Spleen (tissue), 11 donors: ENCODE measurements around the gene CEBPE. TPM values are rescaled to one million over a fixed set of nuclear protein-coding genes. Genes with fewer than 3 reads are reported as not detected.

Experiments
- DNase-seq: peaks from one replicate; pipeline ENCODE4 v3.0.0-alpha.2; 2020
- H3K27ac ChIP-seq, 8 donors: fragments of 200-600 bp; sonication (generic) in 7 of 8; 1 replicate in 4 of 8; 2 replicates in 4 of 8; pipeline versions ENCODE4 v1.5.0 to v1.8.0; 2016 to 2021; ENCODE audit warnings: inconsistent platforms in 4 of 8, mild to moderate bottlenecking in 4 of 8, moderate library complexity in 1 of 8
- H3K27me3 ChIP-seq, 7 donors: fragments of 200-600 bp; sonication (generic) in 6 of 7; replicated peaks in 1 of 7; 1 replicate in 4 of 7; 2 replicates in 3 of 7; pipeline versions ENCODE4 v1.5.0 to v1.8.0; 2016 to 2021; ENCODE audit warnings: inconsistent platforms in 3 of 7, mild to moderate bottlenecking in 1 of 7
- H3K36me3 ChIP-seq, 6 donors: fragments of 200-600 bp; sonication (generic) in 5 of 6; 1 replicate in 4 of 6; 2 replicates in 2 of 6; pipeline versions ENCODE4 v1.5.0 to v1.8.0; 2016 to 2021; ENCODE audit warnings: inconsistent platforms in 2 of 6
- H3K4me1 ChIP-seq, 6 donors: fragments of 200-600 bp; sonication (generic) in 5 of 6; 1 replicate in 3 of 6; 2 replicates in 3 of 6; pipeline versions ENCODE4 v1.5.0 to v1.8.0; 2016 to 2021; ENCODE audit warnings: inconsistent platforms in 3 of 6
- H3K4me3 ChIP-seq, 8 donors: fragments of 200-600 bp; sonication (generic) in 7 of 8; 1 replicate in 4 of 8; 2 replicates in 4 of 8; pipeline versions ENCODE4 v1.5.0 to v1.8.0; 2016 to 2021; ENCODE audit warnings: inconsistent platforms in 4 of 8, mild to moderate bottlenecking in 4 of 8, moderate library complexity in 2 of 8
- H3K9me3 ChIP-seq, 8 donors: fragments of 200-600 bp; sonication (generic) in 7 of 8; 1 replicate in 4 of 8; 2 replicates in 4 of 8; pipeline versions ENCODE4 v1.5.0 to v1.8.0; 2016 to 2021; ENCODE audit warnings: inconsistent platforms in 4 of 8
- POLR2A ChIP-seq, 3 donors: fragments of 450-650 bp; IDR thresholded peaks; one replicate each; pipeline ENCODE4 v1.5.1; 2017; ENCODE audit warnings: antibody characterized with exemption in 3 of 3, mild to moderate bottlenecking in 1 of 3
- POLR2AphosphoS5 ChIP-seq, 3 donors: sonication (generic); formaldehyde crosslinking; IDR thresholded peaks; one replicate each; pipeline ENCODE4 v1.5.1; 2017; ENCODE audit warnings: antibody characterized with exemption in 3 of 3
- WGBS, 5 donors: extraction: QIAGEN DNeasy Blood & Tissue Kit in 3 of 5; methylation state at CpG; one replicate each; pipeline versions ENCODE4 v1.1.5 to v1.1.7; 2013 to 2018; 5-methylcytosine and 5-hydroxymethylcytosine counted together
- intact Hi-C: fragments of 100-400 bp; cut with DNase I; formaldehyde crosslinking; loops from one replicate; pipeline ENCODE4 v1.15.0; 2023; ENCODE audit warnings: low total_unique reads
- polyA plus RNA-seq, 3 donors: library from polyadenylated mRNA; stranded (reverse); fragments of 200-250 nt; gene quantifications; one replicate each; pipeline ENCODE4 v1.2.1, GENCODE V29; 2013
- total RNA-seq, 7 donors: library from RNA; depleted of rRNA in 3 of 7; stranded (reverse); fragments of >200 nt in 3 of 7; fragmentation: NEBNext Ultra II Directional in 4 of 7; extraction: Animal tissue kit (Norgen Biotek cat#: 25700) in 4 of 7; gene quantifications; one replicate each; pipeline versions ENCODE4 v1.1.0 to v1.2.1, GENCODE V29; 2016 to 2021
- TF ChIP-seq, protein P1 (sequence below), 11 experiments: fragments of 200-600 bp in 7 of 11; fragments of 450-650 bp in 4 of 11; sonication (generic) in 4 of 11; IDR thresholded peaks in 8 of 11; conservative IDR thresholded peaks in 3 of 11; 1 replicate in 7 of 11; 2 replicates in 4 of 11; pipeline versions ENCODE4 v1.4.0 to v1.8.0; 2016 to 2021; ENCODE audit warnings: antibody characterized with exemption in 11 of 11, inconsistent platforms in 4 of 11, mild to moderate bottlenecking in 1 of 11
- donor health status: healthy with polysubstance abuse.
- donor health status: DM: no; HTN: no; CAD: no; lungs with moderate emphysema.
- donor health status: DM: no; HTN: no; CAD: no.
- donor health status: Bipolar disorder and iron deficiency.
- donor health status: healthy.
- donor health status: DM: no; HTN: no; CAD: no.
- donor health status: DM: yes; HTN: yes; CAD: no.

The CEBPE gene
- total and polyA plus RNA-seq, 10 donors = 0.64 to 9.6 (median 1.5) TPM

DNA sequence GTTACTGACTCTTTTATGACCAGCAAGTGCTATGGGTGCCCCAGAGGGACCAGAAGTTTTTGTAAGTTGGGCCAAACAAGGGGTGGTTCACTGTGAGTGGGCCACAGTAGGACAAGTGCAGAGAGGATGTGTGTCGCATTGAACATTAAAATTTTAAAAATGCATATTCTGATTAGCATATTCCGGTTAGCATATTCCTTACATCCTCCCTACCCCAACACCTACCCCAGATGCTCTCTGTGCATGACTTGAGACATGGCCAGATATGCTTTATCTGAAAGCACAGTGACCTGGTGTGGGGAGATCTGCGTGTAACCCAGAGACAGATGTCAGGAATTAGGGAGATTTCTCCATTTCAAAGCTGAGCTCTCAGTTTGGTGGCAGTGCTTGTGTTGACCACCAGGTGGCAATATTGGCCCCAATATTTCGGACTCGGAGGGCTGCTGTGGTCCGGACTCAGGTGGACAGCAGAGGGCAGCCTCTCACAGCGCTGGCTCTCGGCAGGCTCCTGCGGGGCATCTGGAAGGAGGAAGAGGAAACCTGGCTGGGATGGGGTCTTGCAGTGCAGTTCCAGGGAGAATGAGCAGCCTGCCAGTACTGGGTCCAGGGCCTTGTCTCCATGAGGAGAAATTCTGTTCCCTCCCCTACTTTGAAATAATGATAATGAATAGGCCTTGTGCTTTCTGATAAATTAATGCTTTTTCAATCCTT is 1.6 kb upstream of the CEBPE start:
- intact Hi-C loops = loop anchor here (2.0 to 10.0 kb wide), 2 partner anchors 66 to 174 kb away; no protein-coding TSS in a partner anchor
- peaks cover 16 to 70% (median 44%) of the 10 kb centered on the region in 6 donors for H3K4me1 ChIP-seq
- no peaks in the 10 kb centered on the region for H3K27me3 ChIP-seq
- peak overlapping the region; percentile 70 to 89 (median 78) for H3K27ac ChIP-seq
- TF ChIP-seq POLR2AphosphoS5 (IDR thresholded peaks at IDR 0.05) (peak; percentile 64 to 67 (median 64)), POLR2A (IDR thresholded peaks at IDR 0.05) (no peak)
- TF ChIP-seq, protein P1, sequence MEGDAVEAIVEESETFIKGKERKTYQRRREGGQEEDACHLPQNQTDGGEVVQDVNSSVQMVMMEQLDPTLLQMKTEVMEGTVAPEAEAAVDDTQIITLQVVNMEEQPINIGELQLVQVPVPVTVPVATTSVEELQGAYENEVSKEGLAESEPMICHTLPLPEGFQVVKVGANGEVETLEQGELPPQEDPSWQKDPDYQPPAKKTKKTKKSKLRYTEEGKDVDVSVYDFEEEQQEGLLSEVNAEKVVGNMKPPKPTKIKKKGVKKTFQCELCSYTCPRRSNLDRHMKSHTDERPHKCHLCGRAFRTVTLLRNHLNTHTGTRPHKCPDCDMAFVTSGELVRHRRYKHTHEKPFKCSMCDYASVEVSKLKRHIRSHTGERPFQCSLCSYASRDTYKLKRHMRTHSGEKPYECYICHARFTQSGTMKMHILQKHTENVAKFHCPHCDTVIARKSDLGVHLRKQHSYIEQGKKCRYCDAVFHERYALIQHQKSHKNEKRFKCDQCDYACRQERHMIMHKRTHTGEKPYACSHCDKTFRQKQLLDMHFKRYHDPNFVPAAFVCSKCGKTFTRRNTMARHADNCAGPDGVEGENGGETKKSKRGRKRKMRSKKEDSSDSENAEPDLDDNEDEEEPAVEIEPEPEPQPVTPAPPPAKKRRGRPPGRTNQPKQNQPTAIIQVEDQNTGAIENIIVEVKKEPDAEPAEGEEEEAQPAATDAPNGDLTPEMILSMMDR (IDR thresholded peaks at IDR 0.05 in 8 of 11, conservative IDR thresholded peaks at IDR 0.05 in 3 of 11) = peak; percentile 97 to 100 (median 99)
- H3K36me3 ChIP-seq = no peaks in the 10 kb centered on the region
- WGBS, 5 donors = 9 to 16% (median 12%) methylated on average over 9 of the region's 9 CpGs
- H3K9me3 ChIP-seq = no peaks in the 10 kb centered on the region
- peak; percentile 95 for DNase-seq
- peak overlapping the region in 1 of 8 donors; percentile 36 for H3K4me3 ChIP-seq

DNA sequence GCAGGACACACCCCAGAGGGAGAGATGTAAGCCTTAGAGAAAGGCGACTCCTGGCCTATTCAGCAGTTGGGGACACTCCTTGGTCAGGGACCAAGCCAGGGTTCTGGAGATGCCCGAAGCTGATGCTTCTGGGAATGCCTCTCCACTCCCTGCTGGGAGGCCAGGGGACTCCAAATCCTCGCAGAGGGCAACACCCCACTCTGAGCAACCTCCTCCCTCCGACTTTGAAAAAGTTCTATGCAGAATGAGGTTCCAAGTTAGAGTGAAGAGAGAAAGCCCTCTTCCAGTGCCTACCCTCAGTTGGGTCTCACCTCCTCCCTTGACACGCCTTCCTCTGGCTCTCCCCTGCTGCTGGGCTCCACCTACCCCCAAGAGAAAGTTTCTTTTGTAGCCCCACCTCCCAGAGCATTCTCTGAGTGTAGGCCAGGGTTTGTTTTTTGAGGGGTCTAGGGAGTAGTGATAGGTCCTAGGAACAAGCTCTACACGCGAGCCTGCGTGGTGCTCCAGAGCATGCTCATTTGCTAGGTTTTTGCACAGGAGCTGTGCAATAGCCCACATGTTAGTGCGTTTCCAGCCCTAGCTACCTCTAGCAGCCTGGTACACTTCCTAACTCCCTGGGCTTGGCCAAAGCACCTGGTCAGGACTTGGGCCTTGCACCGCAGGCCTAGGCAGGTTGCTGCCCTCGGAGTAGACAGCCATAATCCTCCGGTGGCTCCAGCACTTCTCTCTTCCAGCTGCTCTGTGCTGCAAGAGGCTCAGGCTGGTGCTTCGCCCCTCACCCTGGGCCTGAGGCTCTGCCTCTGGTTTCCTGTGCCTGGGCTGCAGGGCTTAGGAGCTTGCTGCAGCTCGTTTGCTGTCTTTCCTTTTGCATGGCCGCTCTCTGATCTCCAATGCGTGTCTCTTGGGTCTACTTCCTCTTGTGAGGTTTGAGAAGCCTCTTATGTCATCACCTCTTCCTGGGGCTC is 590 bp upstream of the CEBPE start:
- WGBS, 5 donors = 35 to 57% (median 49%) methylated on average over 16 of the region's 16 CpGs
- DNase-seq = peak; percentile 85
- TF ChIP-seq, protein P1 (IDR thresholded peaks at IDR 0.05 in 8 of 11, conservative IDR thresholded peaks at IDR 0.05 in 3 of 11) = no peak
- TF ChIP-seq POLR2AphosphoS5 (IDR thresholded peaks at IDR 0.05) = peak; percentile 38 to 59 (median 52)
- no peaks in the 10 kb centered on the region for H3K9me3 ChIP-seq
- H3K36me3 ChIP-seq = no peaks in the 10 kb centered on the region
- peak overlapping the region; percentile 70 to 89 (median 78) for H3K27ac ChIP-seq
- peaks cover 0 to 3% (median 0%) of the 10 kb centered on the region in 7 donors for H3K27me3 ChIP-seq
- peak overlapping the region in 3 of 8 donors; percentile 13 to 36 (median 20) for H3K4me3 ChIP-seq
- intact Hi-C loops = loop anchor here (2.0 to 10.0 kb wide), 2 partner anchors 67 to 175 kb away; no protein-coding TSS in a partner anchor
- peaks cover 16 to 80% (median 47%) of the 10 kb centered on the region in 6 donors for H3K4me1 ChIP-seq

- Histone ChIP-seq H3K36me3 (no peaks in the 10 kb centered on the region), H3K4me1 (peaks cover 16 to 92% (median 52%) of the 10 kb centered on the region in 6 donors), H3K4me3 (peak overlapping the region in 2 of 8 donors; percentile 5 to 36), H3K9me3 (no peaks in the 10 kb centered on the region), H3K27me3 (peaks cover 0 to 16% (median 0%) of the 10 kb centered on the region in 7 donors), H3K27ac (peak overlapping the region in 5 of 8 donors; percentile 77 to 89 (median 81))
- intact Hi-C loops = no loop called here
- WGBS, 5 donors = 72 to 88% (median 82%) methylated on average over 26 to 32 of the region's 32 CpGs
- TF ChIP-seq, protein P1 (IDR thresholded peaks at IDR 0.05 in 8 of 11, conservative IDR thresholded peaks at IDR 0.05 in 3 of 11) = no peak
- no peak for TF ChIP-seq POLR2A (IDR thresholded peaks at IDR 0.05)
- TF ChIP-seq POLR2AphosphoS5 (IDR thresholded peaks at IDR 0.05) = no peak
- peak; percentile 76 for DNase-seq
Measured at GRCh38 chr14:23117371-23118020, 1.6 kb downstream of the CEBPE start.
